Loucy (cell line): Measurements from ENCODE around the gene PDGFRB.
A peak's percentile ranks its signal among the peaks of the same experiment; 100 is the strongest.

ENCODE experiments used
- H2AFZ ChIP-seq: fragments of 200-600 bp; sonication (generic); 2 replicates; pipeline ENCODE4 v1.6.0; 2016; ENCODE audit warnings: antibody characterized with exemption, mild to moderate bottlenecking, low read length, moderate library complexity
- H3F3A ChIP-seq: fragments of 200-600 bp; 2 replicates; pipeline ENCODE4 v1.6.0; 2016; ENCODE audit warnings: antibody characterized with exemption, low read depth, mild to moderate bottlenecking
- H3K27me3 ChIP-seq: fragments of 200-600 bp; sonication (generic); 2 replicates; pipeline ENCODE4 v1.6.1; 2014; ENCODE audit warnings: low read length, mild to moderate bottlenecking; ENCODE audit not compliant: insufficient read depth, poor library complexity, severe bottlenecking
- H3K36me3 ChIP-seq: fragments of 200-600 bp; sonication (generic); 2 replicates; pipeline ENCODE4 v1.6.1; 2016; ENCODE audit warnings: low read length; ENCODE audit not compliant: insufficient read depth
- H3K4me1 ChIP-seq: fragments of 200-600 bp; sonication (generic); 2 replicates; pipeline ENCODE4 v1.5.1; 2014; ENCODE audit warnings: low read length, mild to moderate bottlenecking; ENCODE audit not compliant: insufficient read depth, poor library complexity, severe bottlenecking
- H3K4me2 ChIP-seq: fragments of 200-600 bp; sonication (generic); 2 replicates; pipeline ENCODE4 v1.6.0; 2014; ENCODE audit warnings: antibody characterized with exemption, low read length, low read depth, mild to moderate bottlenecking; ENCODE audit not compliant: poor library complexity, severe bottlenecking
- H3K4me3 ChIP-seq: fragments of 200-600 bp; sonication (generic); 2 replicates; pipeline ENCODE4 v1.5.1; 2014; ENCODE audit warnings: low read length, mild to moderate bottlenecking, mixed read lengths; ENCODE audit not compliant: poor library complexity, severe bottlenecking
- H3K79me2 ChIP-seq: fragments of 200-600 bp; sonication (generic); 2 replicates; pipeline ENCODE4 v1.6.1; 2014; ENCODE audit warnings: low read length; ENCODE audit not compliant: insufficient read depth
- H3K9ac ChIP-seq: fragments of 200-600 bp; sonication (generic); 2 replicates; pipeline ENCODE4 v1.6.0; 2014; ENCODE audit warnings: mild to moderate bottlenecking, low read depth, low read length, moderate library complexity; ENCODE audit not compliant: poor library complexity, severe bottlenecking
- H3K9me2 ChIP-seq: fragments of 200-600 bp; sonication (generic); replicated peaks from 2 replicates; pipeline ENCODE4 v1.6.1; 2016; ENCODE audit warnings: low read depth, low read length, mixed read lengths
- H3K9me3 ChIP-seq: fragments of 200-600 bp; sonication (generic); 2 replicates; pipeline ENCODE4 v1.6.1; 2014; ENCODE audit warnings: mild to moderate bottlenecking, antibody characterized with exemption, low read length, low read depth; ENCODE audit not compliant: insufficient read depth
- H4K20me1 ChIP-seq: fragments of 200-600 bp; sonication (generic); 2 replicates; pipeline ENCODE4 v1.6.0; 2014; ENCODE audit warnings: antibody characterized with exemption, low read length, mild to moderate bottlenecking; ENCODE audit not compliant: insufficient read depth, poor library complexity, severe bottlenecking
- CTCF ChIP-seq: fragments of 200-600 bp; sonication (generic); conservative IDR thresholded peaks from 2 replicates; pipeline ENCODE4 v1.5.1; 2014; ENCODE audit warnings: mild to moderate bottlenecking, antibody characterized with exemption, low read length
- EZH2phosphoT487 ChIP-seq: fragments of 200-600 bp; IDR thresholded peaks from 2 replicates; pipeline ENCODE4 v1.6.1; 2018; ENCODE audit warnings: antibody characterized with exemption, mild to moderate bottlenecking, moderate library complexity, borderline replicate concordance

The PDGFRB gene

GRCh38 chr5:150175536-150175935 is 19.9 kb upstream of the PDGFRB start:
- no peak overlapping the region for H3K4me2 ChIP-seq
- H3K9me3 ChIP-seq = no peaks in the 10 kb centered on the region
- H3K27me3 ChIP-seq = no peaks in the 10 kb centered on the region
- H3K79me2 ChIP-seq = no peaks in the 10 kb centered on the region
- TF ChIP-seq CTCF (peak; percentile 68), EZH2phosphoT487 (no peak)
- peak overlapping the region; percentile 72 for H2AFZ ChIP-seq
- no peaks in the 10 kb centered on the region for H3K9me2 ChIP-seq
- H3F3A ChIP-seq = no peaks in the 10 kb centered on the region
- H3K4me1 ChIP-seq = no peaks in the 10 kb centered on the region
- H4K20me1 ChIP-seq = no peaks in the 10 kb centered on the region
- H3K9ac ChIP-seq = no peak overlapping the region
- no peak overlapping the region for H3K4me3 ChIP-seq
- no peaks in the 10 kb centered on the region for H3K36me3 ChIP-seq

GRCh38 chr5:150175076-150175475 is 19.4 kb upstream of the PDGFRB start:
- no peaks in the 10 kb centered on the region for H3K9me3 ChIP-seq
- H3K4me1 ChIP-seq = no peaks in the 10 kb centered on the region
- no peaks in the 10 kb centered on the region for H3K79me2 ChIP-seq
- no peaks in the 10 kb centered on the region for H3K36me3 ChIP-seq
- no peak for TF ChIP-seq EZH2phosphoT487
- TF ChIP-seq CTCF = no peak
- H3K4me2 ChIP-seq = no peak overlapping the region
- H2AFZ ChIP-seq = peak overlapping the region; percentile 72
- no peaks in the 10 kb centered on the region for H4K20me1 ChIP-seq
- no peaks in the 10 kb centered on the region for H3F3A ChIP-seq
- no peaks in the 10 kb centered on the region for H3K9me2 ChIP-seq
- H3K27me3 ChIP-seq = no peaks in the 10 kb centered on the region
- no peak overlapping the region for H3K4me3 ChIP-seq
- H3K9ac ChIP-seq = no peak overlapping the region

DNA sequence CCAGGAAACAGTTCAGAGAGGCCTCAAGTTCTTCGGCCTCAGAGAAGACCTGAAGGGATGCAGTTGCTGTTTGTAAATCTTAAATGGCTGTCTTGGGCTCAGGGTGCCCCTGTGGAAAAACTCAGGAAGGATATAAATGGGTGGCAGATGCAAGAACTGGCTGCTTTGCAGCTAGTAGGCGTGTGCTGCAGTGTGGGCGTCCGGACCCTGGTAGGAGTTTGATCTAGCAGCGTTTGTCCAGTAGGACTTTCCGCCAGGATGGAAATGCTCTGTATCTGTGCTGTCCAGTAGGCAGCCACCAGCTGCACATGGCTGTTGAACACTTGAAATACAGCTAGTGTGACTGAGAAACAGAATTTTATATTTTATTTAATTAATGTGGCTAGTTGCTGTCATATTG is 18.6 kb upstream of the PDGFRB start:
- no peaks in the 10 kb centered on the region for H3K27me3 ChIP-seq
- H3K4me2 ChIP-seq = no peak overlapping the region

More for the DNA sequence above, 18.6 kb upstream of the PDGFRB start:
- H4K20me1 ChIP-seq = no peaks in the 10 kb centered on the region
- H2AFZ ChIP-seq = no peak overlapping the region
- no peaks in the 10 kb centered on the region for H3K36me3 ChIP-seq
- no peak overlapping the region for H3K4me3 ChIP-seq
- no peak overlapping the region for H3K9ac ChIP-seq
- no peaks in the 10 kb centered on the region for H3K79me2 ChIP-seq
- H3F3A ChIP-seq = no peaks in the 10 kb centered on the region
- H3K4me1 ChIP-seq = no peaks in the 10 kb centered on the region
- TF ChIP-seq EZH2phosphoT487 (no peak), CTCF (no peak)
- H3K9me2 ChIP-seq = no peaks in the 10 kb centered on the region
- no peaks in the 10 kb centered on the region for H3K9me3 ChIP-seq
